WTC11 (cell line): ENCODE results near the gene ZEB2.

Experiments
- CTCF ChIP-seq: fragments of 200-600 bp; IDR thresholded peaks from 2 replicates; pipeline ENCODE4 v1.8.0; 2022; ENCODE audit warnings: antibody characterized with exemption
- JUN ChIP-seq: sonication (generic); formaldehyde crosslinking; IDR thresholded peaks from 2 replicates; pipeline ENCODE4 v1.8.0; 2023; ENCODE audit warnings: mild to moderate bottlenecking, missing genetic modification reagents
- NFYB ChIP-seq: sonication (generic); formaldehyde crosslinking; conservative IDR thresholded peaks from 2 replicates; pipeline ENCODE4 v1.8.0; 2022; ENCODE audit warnings: low read depth, missing genetic modification reagents
- TP53 ChIP-seq: sonication (generic); formaldehyde crosslinking; IDR thresholded peaks from 2 replicates; pipeline ENCODE4 v1.8.1; 2023; ENCODE audit warnings: mild to moderate bottlenecking, missing genetic modification reagents
- ZNF317 ChIP-seq: sonication (generic); formaldehyde crosslinking; IDR thresholded peaks from 2 replicates; pipeline ENCODE4 v1.8.1; 2023; ENCODE audit warnings: low read depth, mild to moderate bottlenecking, moderate library complexity, missing genetic modification reagents, borderline replicate concordance

- TF ChIP-seq CTCF = no peak
- TF ChIP-seq ZNF317 (CRISPR knock-in tag) = no peak
- no peak for TF ChIP-seq NFYB (CRISPR knock-in tag)
- no peak for TF ChIP-seq TP53
- no peak for TF ChIP-seq JUN
Measured at GRCh38 chr2:144472046-144472412, 47.9 kb downstream of the ZEB2 start.
